Stimulated activated CD4-positive, alpha-beta T cell treated with anti-CD3 and anti-CD28 coated beads, TNF-alpha, amount 100 ng/mL, for 48 hours (primary cell): Measurements from ENCODE around the gene BANF1.

ENCODE experiments used
- DNase-seq, 3 donors: peaks; one replicate each; pipeline ENCODE4 v3.0.0-alpha.2; 2020; ENCODE audit warnings: low read depth in 3 of 3

The BANF1 gene

GRCh38 chr11:66001942-66002647, at the start of gene BANF1, which contains the start of gene EIF1AD:
Gene BANF1, plus strand, starts transcription at chr11:66002503. Its CDS starts 748 bp downstream, at chr11:66003251.
Gene EIF1AD, minus strand, starts transcription at chr11:66002157. Its CDS starts 1,768 bp downstream, at chr11:66000389.
- DNase-seq = peak; percentile 83 to 93 (median 90)

- DNase-seq = no peak
Measured at GRCh38 chr11:65953471-65953870, 48.8 kb upstream of the BANF1 start.

- no peak for DNase-seq
Measured at GRCh38 chr11:65954771-65955170, 47.5 kb upstream of the BANF1 start.

- no peak for DNase-seq
Measured at GRCh38 chr11:65958291-65958690, 44.0 kb upstream of the BANF1 start.

GRCh38 chr11:65958774-65959420, 43.4 kb upstream of the BANF1 start:
- no peak for DNase-seq

- no peak for DNase-seq
Measured at GRCh38 chr11:65960824-65961266, 41.5 kb upstream of the BANF1 start.

- DNase-seq = peak; percentile 87 to 95 (median 94)
Measured at GRCh38 chr11:65961267-65962140, 40.8 kb upstream of the BANF1 start, which contains the start of gene SART1. Gene SART1, plus strand, starts transcription at chr11:65961734. Its CDS starts 47 bp downstream, at chr11:65961781.

GRCh38 chr11:65962141-65962564, 40.1 kb upstream of the BANF1 start:
- DNase-seq = no peak

- no peak for DNase-seq
Measured at GRCh38 chr11:65964906-65965305, 37.4 kb upstream of the BANF1 start.

GRCh38 chr11:65965986-65966762, 36.1 kb upstream of the BANF1 start:
- DNase-seq = no peak

- no peak for DNase-seq
Measured at GRCh38 chr11:65967329-65967934, 34.9 kb upstream of the BANF1 start.

- DNase-seq = no peak
Measured at GRCh38 chr11:65968600-65969482, 33.5 kb upstream of the BANF1 start.

- DNase-seq = no peak
Measured at GRCh38 chr11:65972116-65972515, 30.2 kb upstream of the BANF1 start.

GRCh38 chr11:65973439-65974110, 28.7 kb upstream of the BANF1 start:
- no peak for DNase-seq

- DNase-seq = no peak
Measured at GRCh38 chr11:65975771-65976170, 26.5 kb upstream of the BANF1 start.

- no peak for DNase-seq
Measured at GRCh38 chr11:65976216-65977176, 25.8 kb upstream of the BANF1 start.

- DNase-seq = no peak
Measured at GRCh38 chr11:65977621-65978390, 24.5 kb upstream of the BANF1 start.
